ENCODE measurements around the gene MED25.

The MED25 gene

GRCh38 chr19:49816590-49816989 lies 1.5 kb upstream of the MED25 start:
- no peak for DNase-seq (ENCODE audit: low spot score)

- peak; percentile 58 for DNase-seq (ENCODE audit: low spot score)
Measured at GRCh38 chr19:49818649-49819370, 721 bp downstream of the MED25 start.

DNA sequence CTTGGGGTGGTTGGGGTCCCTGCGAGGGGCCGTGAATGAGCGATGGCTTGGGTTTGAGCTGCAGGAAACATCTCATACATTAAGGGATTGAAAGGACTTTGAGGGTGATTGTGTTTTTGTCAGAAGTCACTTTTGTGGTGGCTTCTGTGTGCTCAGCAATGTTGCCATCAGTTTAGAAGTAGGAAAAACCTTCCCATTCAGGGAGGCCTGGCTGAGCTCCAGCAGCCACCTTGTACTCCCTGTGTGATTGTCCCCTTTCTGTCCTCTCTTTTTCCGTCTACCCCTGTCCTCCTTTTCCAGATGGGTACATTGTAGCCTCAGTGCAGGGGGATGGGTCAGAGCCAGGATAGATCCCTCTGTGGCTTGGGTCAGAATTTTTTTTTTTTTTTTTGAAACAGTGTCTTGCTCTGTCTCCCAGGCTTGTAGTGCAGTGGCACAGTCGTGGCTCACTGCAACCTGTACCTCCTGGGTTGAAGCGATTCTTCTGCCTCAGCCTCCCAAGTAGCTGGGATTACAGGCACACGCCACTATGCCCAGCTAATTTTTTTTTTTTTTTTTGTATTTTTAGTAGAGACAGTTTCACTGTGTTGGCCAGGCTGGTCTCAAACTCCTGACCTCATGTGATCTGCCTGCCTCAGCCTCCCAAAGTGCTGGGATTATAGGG lies 1.5 kb downstream of the MED25 start:
- DNase-seq (ENCODE audit: low spot score) = peak; percentile 73

GRCh38 chr19:49820125-49820524 lies 2.0 kb downstream of the MED25 start:
- peak; percentile 88 for DNase-seq (ENCODE audit: low spot score)

GRCh38 chr19:49823472-49823871 lies 5.4 kb downstream of the MED25 start:
- DNase-seq (ENCODE audit: low spot score) = no peak

DNA sequence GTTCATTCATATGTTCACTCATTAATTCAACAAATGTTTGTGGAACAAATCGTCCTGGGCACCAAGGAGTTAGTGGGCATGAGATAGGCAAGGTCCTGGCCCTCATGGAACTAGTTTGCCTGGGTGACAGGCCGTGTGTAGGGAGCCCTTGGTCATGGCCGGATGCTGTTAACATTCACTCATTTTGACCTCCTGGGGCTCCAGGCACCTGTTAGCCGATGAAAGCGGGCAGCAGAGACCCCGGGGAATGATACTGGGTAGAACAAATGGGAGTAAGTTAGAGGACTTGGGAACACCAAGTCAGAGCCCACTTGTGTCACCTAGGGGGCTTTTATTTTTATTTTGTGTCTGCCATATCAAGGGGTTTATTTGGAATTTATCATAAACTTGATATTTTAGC lies 6.6 kb downstream of the MED25 start:
- no peak for DNase-seq (ENCODE audit: low spot score)

DNA sequence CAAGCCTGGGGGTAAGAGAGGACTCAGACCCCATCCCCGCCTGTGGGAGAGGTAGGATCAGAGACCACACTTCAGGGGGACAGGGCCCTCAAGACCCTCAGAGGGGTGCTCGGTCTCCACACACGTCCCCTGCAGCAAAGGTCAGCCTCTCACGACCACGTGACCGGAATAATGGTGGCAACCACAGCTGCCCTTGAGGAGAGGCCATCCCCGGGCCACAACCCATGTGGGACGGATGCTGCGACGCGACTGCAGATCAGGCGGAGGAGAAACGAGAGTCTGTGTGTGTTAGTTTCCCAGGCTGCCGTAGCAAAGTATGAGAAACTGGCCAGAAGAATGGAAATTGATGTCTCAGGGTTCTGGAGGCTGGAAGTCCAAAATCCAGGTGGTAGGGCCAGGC lies 8.9 kb downstream of the MED25 start:
- no peak for DNase-seq (ENCODE audit: low spot score)

DNA sequence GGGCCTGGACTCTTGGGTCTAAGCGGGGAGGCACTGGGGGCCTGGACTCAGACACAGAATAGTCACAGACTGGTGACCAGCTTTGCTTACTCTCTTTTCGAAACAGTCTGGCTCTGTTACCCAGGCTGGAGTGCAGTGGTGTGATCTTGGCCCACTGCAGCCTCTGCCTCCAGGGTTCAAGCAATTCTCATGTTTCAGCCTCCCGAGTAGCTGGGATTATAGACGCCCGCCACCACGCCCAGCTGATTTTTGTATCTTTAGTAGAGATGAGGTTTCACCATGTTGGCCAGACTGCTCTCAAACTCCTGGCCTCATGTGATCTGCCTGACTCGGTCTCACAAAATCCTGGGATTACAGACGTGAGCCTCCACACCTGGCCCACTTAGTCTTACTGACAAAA lies 11.1 kb downstream of the MED25 start:
- no peak for DNase-seq (ENCODE audit: low spot score)

DNA sequence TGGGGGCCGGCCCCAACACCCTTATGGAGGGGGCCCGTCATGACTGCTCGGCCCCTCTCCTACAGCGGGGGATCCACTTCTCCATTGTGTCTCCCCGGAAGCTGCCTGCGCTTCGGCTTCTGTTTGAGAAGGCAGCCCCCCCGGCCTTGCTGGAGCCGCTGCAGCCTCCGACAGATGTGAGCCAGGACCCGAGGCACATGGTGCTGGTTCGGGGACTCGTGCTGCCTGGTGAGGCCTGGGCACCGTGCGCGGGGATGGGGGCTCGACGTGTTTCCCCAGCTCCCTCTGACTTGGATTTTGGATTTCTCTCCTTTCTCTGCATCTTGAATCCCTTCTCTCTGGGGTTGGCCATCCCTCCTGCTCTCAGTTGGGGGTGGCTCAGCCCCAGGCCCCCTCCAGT lies 11.6 kb downstream of the MED25 start:
- DNase-seq (ENCODE audit: low spot score) = no peak

- DNase-seq (ENCODE audit: low spot score) = no peak
Measured at GRCh38 chr19:49830766-49831165, 12.7 kb downstream of the MED25 start.

- no peak for DNase-seq (ENCODE audit: low spot score)
Measured at GRCh38 chr19:49831592-49831991, 13.5 kb downstream of the MED25 start.

GRCh38 chr19:49832556-49832955 lies 14.5 kb downstream of the MED25 start:
- no peak for DNase-seq (ENCODE audit: low spot score)

- DNase-seq (ENCODE audit: low spot score) = no peak
Measured at GRCh38 chr19:49833599-49833998, 15.5 kb downstream of the MED25 start.

DNA sequence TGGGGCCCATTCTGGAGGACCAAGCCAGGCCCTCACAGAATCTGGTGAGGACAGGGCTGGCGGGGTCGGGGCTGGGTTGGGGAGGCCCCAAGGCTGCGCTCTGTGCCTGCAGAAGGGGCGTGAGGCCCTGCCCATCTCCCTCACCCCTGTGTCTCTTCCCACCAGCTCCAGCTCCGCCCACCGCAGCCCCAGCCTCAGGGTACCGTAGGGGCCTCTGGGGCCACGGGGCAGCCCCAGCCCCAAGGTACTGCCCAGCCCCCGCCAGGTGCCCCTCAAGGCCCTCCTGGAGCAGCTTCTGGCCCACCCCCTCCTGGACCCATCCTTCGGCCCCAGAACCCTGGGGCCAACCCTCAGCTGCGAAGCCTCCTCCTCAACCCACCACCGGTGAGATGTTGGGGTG lies 17.5 kb downstream of the MED25 start:
- no peak for DNase-seq (ENCODE audit: low spot score)

DNA sequence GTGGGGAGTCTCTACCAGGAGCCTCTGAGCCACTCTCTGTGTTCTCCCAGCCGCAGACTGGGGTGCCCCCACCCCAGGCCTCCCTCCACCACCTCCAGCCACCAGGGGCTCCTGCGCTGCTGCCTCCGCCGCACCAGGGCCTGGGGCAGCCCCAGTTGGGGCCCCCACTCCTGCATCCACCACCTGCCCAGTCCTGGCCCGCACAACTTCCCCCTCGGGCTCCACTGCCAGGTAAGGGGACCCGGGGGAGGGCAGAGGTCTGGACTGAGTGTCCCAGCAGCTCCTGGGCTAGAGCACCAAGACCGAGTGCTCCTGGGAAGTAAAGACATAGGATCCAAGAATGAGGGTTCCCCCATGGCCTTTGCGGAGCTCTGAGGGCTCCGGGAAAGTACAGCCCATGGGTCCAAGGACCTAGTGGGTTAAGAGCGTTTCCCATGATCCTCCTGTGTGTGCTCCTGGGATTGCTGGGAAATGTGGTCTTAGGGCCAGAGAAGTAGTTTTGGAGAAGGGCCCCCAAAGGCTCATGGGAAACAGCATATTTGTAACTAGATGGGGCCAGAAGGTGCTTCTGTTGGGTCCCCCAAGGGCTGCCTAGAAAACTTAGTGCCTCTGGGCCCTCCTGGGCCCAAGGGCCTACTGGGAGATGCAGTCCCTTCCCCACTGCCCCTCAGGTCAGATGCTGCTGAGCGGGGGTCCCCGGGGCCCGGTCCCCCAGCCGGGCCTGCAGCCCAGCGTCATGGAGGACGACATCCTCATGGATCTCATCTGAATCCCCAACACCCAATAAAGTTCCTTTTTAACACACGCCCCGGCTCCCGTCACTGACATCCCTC lies 18.3 kb downstream of the MED25 start:
- no peak for DNase-seq (ENCODE audit: low spot score)

- DNase-seq (ENCODE audit: low spot score) = no peak
Measured at GRCh38 chr19:49837009-49837310, 18.9 kb downstream of the MED25 start.

DNA sequence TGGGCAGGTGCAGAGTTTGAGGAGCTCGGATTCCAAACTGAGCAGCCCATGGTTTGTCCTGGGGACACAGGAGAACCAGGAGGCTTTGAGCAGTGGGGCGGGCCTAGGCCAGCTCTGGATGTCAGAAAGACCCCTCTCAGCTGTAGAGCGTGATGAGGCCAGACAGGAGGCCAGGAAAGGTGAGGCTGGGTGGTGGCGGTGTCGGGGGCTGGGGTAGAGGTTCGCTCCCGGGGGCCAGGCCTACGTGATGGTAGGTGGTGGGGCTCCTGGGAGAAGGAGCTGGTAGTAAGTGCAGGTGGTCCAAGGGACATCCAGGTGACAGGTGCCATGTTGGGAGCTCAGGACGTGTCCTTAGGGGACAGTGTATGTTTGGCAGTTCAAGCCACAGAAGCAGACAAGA lies 19.3 kb downstream of the MED25 start:
- no peak for DNase-seq (ENCODE audit: low spot score)

GRCh38 chr19:49838885-49839588 lies 20.9 kb downstream of the MED25 start:
- no peak for DNase-seq (ENCODE audit: low spot score)

GRCh38 chr19:49839713-49840112 lies 21.6 kb downstream of the MED25 start:
- DNase-seq (ENCODE audit: low spot score) = no peak

GRCh38 chr19:49840321-49840720 lies 22.2 kb downstream of the MED25 start:
- no peak for DNase-seq (ENCODE audit: low spot score)

GRCh38 chr19:49840736-49841249 lies 22.7 kb downstream of the MED25 start:
- no peak for DNase-seq (ENCODE audit: low spot score)

GRCh38 chr19:49843265-49843664 lies 25.2 kb downstream of the MED25 start:
- no peak for DNase-seq (ENCODE audit: low spot score)

All from hematopoietic multipotent progenitor cell treated with erythropoietin and hydrocortisone succinate and interleukin-3 and kit ligand, for 17 days (in vitro differentiated cells).